ENCODE data around the gene PIK3C2G. TPM values are rescaled to one million over a fixed set of nuclear protein-coding genes. Genes with fewer than 3 reads are reported as not detected.

The PIK3C2G gene
- total and polyA plus RNA-seq, 2 donors from 2014 or later = 4.4 to 5.8 TPM

DNA sequence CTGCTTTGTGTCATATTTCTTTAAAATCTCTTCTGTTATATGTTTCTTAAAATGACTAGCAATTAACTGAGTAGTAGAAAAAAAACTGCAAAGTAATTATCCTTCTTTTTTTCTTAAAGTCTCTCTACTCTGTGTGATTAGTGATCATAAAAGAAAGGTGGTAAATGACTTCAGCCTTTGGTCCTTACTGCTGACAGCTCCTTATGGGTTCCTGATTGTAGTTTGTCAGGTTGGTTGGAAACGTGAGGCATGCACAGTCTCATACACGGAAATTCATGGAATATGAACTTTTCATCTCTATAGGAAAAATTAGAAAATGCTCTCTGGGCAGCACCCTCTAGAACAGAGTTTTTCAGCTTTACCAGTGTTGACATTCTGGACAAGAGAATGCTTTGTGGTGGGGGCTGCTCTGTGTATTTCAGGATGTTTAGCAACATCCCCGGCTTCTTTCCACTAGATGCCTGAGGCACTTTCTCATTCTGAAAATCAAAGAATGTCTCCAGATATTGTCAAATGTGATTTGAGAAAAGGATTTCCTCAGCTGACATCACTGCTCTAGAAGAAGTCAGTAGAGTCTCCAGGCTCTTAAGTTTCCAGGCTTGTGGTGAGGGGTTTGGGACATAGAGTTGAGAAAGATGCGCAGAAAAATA is 121.0 kb downstream of the PIK3C2G start:
- H3K9ac ChIP-seq (ENCODE audit: low read length in 3 of 3) = no peak overlapping the region
- no peak overlapping the region for H3K27ac ChIP-seq (ENCODE audit: low read depth in 2 of 2, low read length in 2 of 2)
- no peaks in the 10 kb centered on the region for H3K9me3 ChIP-seq (ENCODE audit: control insufficient read depth in 2 of 3, insufficient read depth in 1 of 3, low read length in 3 of 3)
- H3K27me3 ChIP-seq (ENCODE audit: control insufficient read depth, insufficient read depth, low read length) = no peaks in the 10 kb centered on the region
- no peak for FAIRE-seq
- no peaks in the 10 kb centered on the region for H3K36me3 ChIP-seq (ENCODE audit: control insufficient read depth in 2 of 3, insufficient read depth in 3 of 3, low read length in 3 of 3)
- TF ChIP-seq, protein P1, sequence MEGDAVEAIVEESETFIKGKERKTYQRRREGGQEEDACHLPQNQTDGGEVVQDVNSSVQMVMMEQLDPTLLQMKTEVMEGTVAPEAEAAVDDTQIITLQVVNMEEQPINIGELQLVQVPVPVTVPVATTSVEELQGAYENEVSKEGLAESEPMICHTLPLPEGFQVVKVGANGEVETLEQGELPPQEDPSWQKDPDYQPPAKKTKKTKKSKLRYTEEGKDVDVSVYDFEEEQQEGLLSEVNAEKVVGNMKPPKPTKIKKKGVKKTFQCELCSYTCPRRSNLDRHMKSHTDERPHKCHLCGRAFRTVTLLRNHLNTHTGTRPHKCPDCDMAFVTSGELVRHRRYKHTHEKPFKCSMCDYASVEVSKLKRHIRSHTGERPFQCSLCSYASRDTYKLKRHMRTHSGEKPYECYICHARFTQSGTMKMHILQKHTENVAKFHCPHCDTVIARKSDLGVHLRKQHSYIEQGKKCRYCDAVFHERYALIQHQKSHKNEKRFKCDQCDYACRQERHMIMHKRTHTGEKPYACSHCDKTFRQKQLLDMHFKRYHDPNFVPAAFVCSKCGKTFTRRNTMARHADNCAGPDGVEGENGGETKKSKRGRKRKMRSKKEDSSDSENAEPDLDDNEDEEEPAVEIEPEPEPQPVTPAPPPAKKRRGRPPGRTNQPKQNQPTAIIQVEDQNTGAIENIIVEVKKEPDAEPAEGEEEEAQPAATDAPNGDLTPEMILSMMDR (IDR thresholded peaks at IDR 0.05; ENCODE audit: borderline replicate concordance, extremely low read depth, insufficient read depth) = no peak
- no peaks in the 10 kb centered on the region for H3K4me1 ChIP-seq (ENCODE audit: control insufficient read depth in 2 of 3, insufficient read depth in 2 of 3, low read depth in 1 of 3, low read length in 3 of 3)
- no peak for DNase-seq
- intact Hi-C loops (cut with DNase I) = no loop called here
- no peak overlapping the region for H3K4me3 ChIP-seq (ENCODE audit: low read length in 3 of 3)

DNA sequence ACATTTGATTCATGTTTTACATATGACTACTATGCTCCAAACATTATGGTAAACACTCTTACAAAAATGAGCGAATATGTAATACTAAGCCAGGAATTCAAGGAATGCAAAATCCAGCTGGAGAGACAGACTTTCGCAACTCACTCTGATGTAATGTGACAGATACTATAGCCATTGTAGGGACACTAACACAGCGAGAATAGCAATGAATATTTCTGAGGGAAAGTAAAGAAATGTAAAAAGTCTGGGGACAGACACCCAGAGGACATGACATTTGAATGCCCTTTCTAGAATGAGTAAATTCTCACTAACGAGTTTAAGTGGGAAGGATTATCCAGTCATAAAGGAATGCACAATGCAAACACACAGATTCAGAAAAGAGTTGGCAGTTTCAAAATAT is 121.9 kb downstream of the PIK3C2G start:
- TF ChIP-seq, protein P1 (IDR thresholded peaks at IDR 0.05; ENCODE audit: borderline replicate concordance, extremely low read depth, insufficient read depth) = no peak
- Histone ChIP-seq H3K9ac (ENCODE audit: low read length in 3 of 3) (no peak overlapping the region), H3K9me3 (ENCODE audit: control insufficient read depth in 2 of 3, insufficient read depth in 1 of 3, low read length in 3 of 3) (no peaks in the 10 kb centered on the region), H3K27ac (ENCODE audit: low read depth in 2 of 2, low read length in 2 of 2) (no peak overlapping the region), H3K4me3 (ENCODE audit: low read length in 3 of 3) (no peak overlapping the region), H3K27me3 (ENCODE audit: control insufficient read depth, insufficient read depth, low read length) (no peaks in the 10 kb centered on the region), H3K4me1 (ENCODE audit: control insufficient read depth in 2 of 3, insufficient read depth in 2 of 3, low read depth in 1 of 3, low read length in 3 of 3) (no peaks in the 10 kb centered on the region), H3K36me3 (ENCODE audit: control insufficient read depth in 2 of 3, insufficient read depth in 3 of 3, low read length in 3 of 3) (no peaks in the 10 kb centered on the region)
- DNase-seq (peak in 3 of 5 donors; percentile 13 to 82 (median 57)), FAIRE-seq (peak; percentile 38)
- intact Hi-C loops (cut with DNase I) = no loop called here

DNA sequence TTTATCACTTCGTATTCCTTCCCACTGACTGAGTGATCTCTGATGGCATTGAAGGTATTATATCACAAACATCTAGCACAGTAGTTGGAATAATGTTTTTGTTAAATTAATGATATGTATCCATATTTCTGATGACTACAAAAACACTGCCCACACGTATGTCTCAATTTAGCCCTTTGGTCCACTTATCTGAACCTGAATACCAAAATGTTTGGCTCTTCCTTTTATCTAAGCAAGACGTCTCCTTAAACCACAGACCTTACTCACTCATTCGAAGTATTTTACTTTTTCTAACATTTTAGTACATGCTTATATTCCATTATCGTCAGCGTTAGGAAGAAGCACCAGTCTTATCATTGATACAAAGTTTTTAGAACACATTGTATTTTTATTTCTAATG is 126.4 kb downstream of the PIK3C2G start:
- FAIRE-seq (no peak), DNase-seq (no peak)
- TF ChIP-seq, protein P1 (IDR thresholded peaks at IDR 0.05; ENCODE audit: borderline replicate concordance, extremely low read depth, insufficient read depth) = no peak
- Histone ChIP-seq H3K36me3 (ENCODE audit: control insufficient read depth in 2 of 3, insufficient read depth in 3 of 3, low read length in 3 of 3) (no peaks in the 10 kb centered on the region), H3K27ac (ENCODE audit: low read depth in 2 of 2, low read length in 2 of 2) (no peak overlapping the region), H3K27me3 (ENCODE audit: control insufficient read depth, insufficient read depth, low read length) (no peaks in the 10 kb centered on the region), H3K4me1 (ENCODE audit: control insufficient read depth in 2 of 3, insufficient read depth in 2 of 3, low read depth in 1 of 3, low read length in 3 of 3) (peaks cover 0 to 3% (median 0%) of the 10 kb centered on the region in 3 donors), H3K9me3 (ENCODE audit: control insufficient read depth in 2 of 3, insufficient read depth in 1 of 3, low read length in 3 of 3) (no peaks in the 10 kb centered on the region), H3K4me3 (ENCODE audit: low read length in 3 of 3) (no peak overlapping the region), H3K9ac (ENCODE audit: low read length in 3 of 3) (no peak overlapping the region)
- intact Hi-C loops (cut with DNase I) = no loop called here

Data from kidney (tissue), 14 donors.